HG02870 (cell line): ENCODE data around the gene MESD.

ENCODE experiments used
- ATAC-seq: cut with Tn5 transposase; IDR thresholded peaks from one replicate; pipeline ENCODE4 v1.9.1; 2021; ENCODE audit warnings: mild to moderate bottlenecking, moderate library complexity; ENCODE audit not compliant: unreplicated experiment

Gene MESD

DNA sequence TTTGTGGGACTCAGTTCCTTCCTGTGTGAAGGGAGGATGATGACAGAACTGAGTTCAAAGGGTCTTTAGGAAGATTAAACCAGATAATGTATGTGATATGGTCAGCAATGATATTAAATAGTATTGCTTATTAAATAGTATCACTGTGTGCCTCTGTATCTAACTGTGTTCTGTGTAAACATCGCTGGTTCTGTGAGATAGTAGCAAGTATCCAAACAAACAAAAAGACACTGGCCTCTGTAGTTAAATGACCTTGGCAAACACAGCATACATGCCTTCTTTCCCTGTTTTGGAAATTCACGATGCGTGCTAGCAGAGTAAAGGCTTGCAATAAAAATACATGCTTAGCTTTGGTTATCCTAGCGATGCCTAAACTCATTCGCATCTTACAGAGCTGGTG lies 76.1 kb downstream of the MESD start:
- ATAC-seq: no peak

DNA sequence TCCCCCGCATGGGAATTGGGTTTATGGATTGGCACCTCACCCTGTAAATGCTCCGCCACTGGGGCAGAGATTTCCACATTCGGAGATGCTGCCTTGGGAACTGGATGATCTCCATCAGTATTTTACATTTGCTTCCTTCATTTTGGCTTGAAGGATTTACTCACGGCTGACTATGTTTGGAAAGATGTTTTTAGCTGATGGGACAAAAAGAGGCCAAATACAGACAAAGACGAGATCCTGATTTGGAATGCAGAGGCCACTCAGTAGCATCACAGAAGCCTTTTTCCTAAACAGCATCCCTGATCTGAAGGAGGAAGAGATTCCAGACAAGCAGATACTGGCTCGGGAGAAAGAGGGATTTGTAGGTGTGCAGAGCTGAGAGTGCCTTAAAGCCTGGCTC lies 76.9 kb downstream of the MESD start:
- ATAC-seq: no peak

DNA sequence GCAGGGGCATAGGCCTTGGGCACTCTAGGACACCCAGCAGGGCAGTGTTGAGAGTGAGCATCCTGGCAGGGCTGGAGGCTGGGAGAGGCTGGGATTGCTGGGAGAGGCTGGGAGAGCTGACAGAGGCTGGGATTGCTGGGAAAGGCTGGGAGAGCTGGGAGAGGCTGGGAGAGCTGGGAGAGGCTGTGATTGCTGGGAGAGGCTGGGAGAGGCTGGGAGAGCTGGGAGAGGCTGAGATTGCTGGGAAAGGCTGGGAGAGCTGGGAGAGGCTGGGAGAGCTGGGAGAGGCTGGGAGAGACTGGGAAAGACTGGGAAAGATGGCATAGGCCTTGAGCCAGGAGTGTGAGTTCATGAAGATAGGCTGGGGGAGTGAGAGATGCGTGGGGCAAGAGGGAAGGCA lies 77.8 kb downstream of the MESD start:
- ATAC-seq: no peak

DNA sequence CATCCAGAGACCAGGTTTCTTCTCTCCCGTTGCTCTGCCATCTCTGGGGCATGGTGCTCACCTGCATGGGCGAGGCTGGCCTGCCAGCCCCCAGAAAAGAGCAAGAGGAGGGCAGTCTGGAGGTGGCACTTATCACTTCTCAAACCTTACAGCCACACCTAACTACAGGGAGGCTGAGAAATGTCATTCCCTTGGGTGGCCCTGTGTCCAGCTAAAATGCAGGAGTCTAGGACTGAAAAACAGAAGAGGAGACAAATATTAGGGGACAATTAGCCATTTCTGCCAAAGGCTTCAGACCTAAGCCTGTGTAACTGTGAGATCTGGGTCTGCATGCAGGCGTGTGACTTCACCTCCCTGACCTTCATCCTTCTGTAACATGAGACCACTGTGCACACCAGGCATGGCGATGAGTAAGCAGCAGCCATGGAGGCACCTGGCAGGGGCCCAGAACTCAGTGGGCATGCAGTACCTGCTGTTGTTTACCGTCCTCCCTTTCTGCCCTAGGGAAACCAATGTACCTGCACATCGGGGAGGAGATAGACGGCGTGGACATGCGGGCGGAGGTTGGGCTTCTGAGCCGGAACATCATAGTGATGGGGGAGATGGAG lies 83.4 kb downstream of the MESD start:
- ATAC-seq: no peak

- no peak for ATAC-seq
Observed at GRCh38 chr15:80904998-80905397, 84.6 kb downstream of the MESD start.

- ATAC-seq: no peak
Observed at GRCh38 chr15:80902298-80902801, 87.3 kb downstream of the MESD start.

DNA sequence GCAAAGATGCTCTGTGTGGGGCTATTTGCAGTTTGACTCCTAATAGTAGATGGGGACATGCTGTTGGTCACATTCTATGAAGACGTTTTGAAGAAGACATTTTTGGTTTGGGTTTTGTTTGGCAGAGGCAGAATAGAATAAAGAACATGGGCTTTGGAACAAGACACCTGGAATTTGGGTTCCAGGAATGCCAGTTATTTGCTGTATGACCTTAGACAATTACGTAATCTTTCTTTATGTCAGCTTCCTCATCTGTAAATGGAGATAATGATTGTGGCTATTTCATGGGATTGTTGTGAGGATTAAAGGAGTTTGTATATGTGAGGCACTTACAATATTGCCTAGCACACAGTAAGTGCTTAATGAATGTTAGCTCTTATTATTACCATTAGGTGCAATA lies 91.6 kb downstream of the MESD start:
- no peak for ATAC-seq
